ENCODE measurements around the gene RAET1E.

RAET1E gene

GRCh38 chr6:149890629-149891045 is 7.3 kb downstream of the RAET1E start:
- DNase-seq (ENCODE audit: low read depth, low spot score), result no peak

GRCh38 chr6:149889326-149889725 is 8.6 kb downstream of the RAET1E start:
- no peak for DNase-seq (ENCODE audit: low read depth, low spot score)

GRCh38 chr6:149888659-149889058 is 9.3 kb downstream of the RAET1E start:
- no peak for DNase-seq (ENCODE audit: low read depth, low spot score)

GRCh38 chr6:149888093-149888492 is 9.8 kb downstream of the RAET1E start:
- DNase-seq (ENCODE audit: low read depth, low spot score), result no peak

GRCh38 chr6:149887343-149887742 is 10.6 kb downstream of the RAET1E start:
- DNase-seq (ENCODE audit: low read depth, low spot score), result no peak

- DNase-seq (ENCODE audit: low read depth, low spot score), result no peak
These were observed 12.0 kb downstream of the RAET1E start for GRCh38 chr6:149885888-149886287.

GRCh38 chr6:149884617-149885016 is 13.3 kb downstream of the RAET1E start:
- no peak for DNase-seq (ENCODE audit: low read depth, low spot score)

- DNase-seq (ENCODE audit: low read depth, low spot score), result no peak
These were observed 13.7 kb downstream of the RAET1E start for GRCh38 chr6:149884215-149884614.

GRCh38 chr6:149881860-149882259 is 16.1 kb downstream of the RAET1E start:
- DNase-seq (ENCODE audit: low read depth, low spot score), result no peak

GRCh38 chr6:149881066-149881766 is 16.7 kb downstream of the RAET1E start:
- DNase-seq (ENCODE audit: low read depth, low spot score), result no peak

- DNase-seq (ENCODE audit: low read depth, low spot score), result no peak
These were observed 20.3 kb downstream of the RAET1E start for GRCh38 chr6:149877659-149878058.

GRCh38 chr6:149876241-149876933 is 21.5 kb downstream of the RAET1E start:
- DNase-seq (ENCODE audit: low read depth, low spot score), result no peak

- DNase-seq (ENCODE audit: low read depth, low spot score), result no peak
These were observed 25.7 kb downstream of the RAET1E start for GRCh38 chr6:149872233-149872632.

GRCh38 chr6:149871182-149871581 is 26.7 kb downstream of the RAET1E start:
- DNase-seq (ENCODE audit: low read depth, low spot score), result no peak

- no peak for DNase-seq (ENCODE audit: low read depth, low spot score)
These were observed 28.5 kb downstream of the RAET1E start for GRCh38 chr6:149869275-149869892.

GRCh38 chr6:149867876-149868640 is 29.9 kb downstream of the RAET1E start:
- no peak for DNase-seq (ENCODE audit: low read depth, low spot score)

GRCh38 chr6:149864578-149865535 is 33.1 kb downstream of the RAET1E start:
- no peak for DNase-seq (ENCODE audit: low read depth, low spot score)

- peak; percentile 58 for DNase-seq (ENCODE audit: low read depth, low spot score)
These were observed 34.0 kb downstream of the RAET1E start, which contains the start of gene LRP11 for GRCh38 chr6:149863698-149864577. Gene LRP11 (minus strand): TSS chr6:149864359. CDS start chr6:149864020, 339 bp downstream.

GRCh38 chr6:149862922-149863697 is 34.8 kb downstream of the RAET1E start:
- no peak for DNase-seq (ENCODE audit: low read depth, low spot score)
